Endothelial cell of umbilical vein (primary cell): ENCODE data around the gene COQ9.
A peak's percentile ranks its signal among the peaks of the same experiment; 100 is the strongest.

ENCODE experiments used
- EZH2 ChIP-seq: IDR thresholded peaks from 2 replicates; pipeline ENCODE4 v1.6.1; 2012; ENCODE audit warnings: borderline replicate concordance, low read depth, mild to moderate bottlenecking, moderate library complexity, low read length, inconsistent platforms; ENCODE audit not compliant: severe bottlenecking
- POLR2AphosphoS5 ChIP-seq: IDR thresholded peaks from 2 replicates; pipeline ENCODE4 v1.6.1; 2012; ENCODE audit warnings: low read depth, mild to moderate bottlenecking, control low read depth, low read length, moderate library complexity; ENCODE audit not compliant: insufficient read depth
- TF ChIP-seq, protein P1 (sequence below), 2 donors: IDR thresholded peaks; 1 replicate in 1 of 2; 2 replicates in 1 of 2; pipeline ENCODE4 v1.5.1; 2011; ENCODE audit warnings: low read length in 2 of 2, mild to moderate bottlenecking in 2 of 2, moderate library complexity in 2 of 2, control low read depth in 1 of 2, inconsistent platforms in 1 of 2, low read depth in 1 of 2; ENCODE audit not compliant: insufficient read depth in 1 of 2; ENCODE audit errors: extremely low read depth in 1 of 2
- TF ChIP-seq, protein P2 (sequence below): IDR thresholded peaks from 2 replicates; pipeline ENCODE4 v1.6.1; 2011; ENCODE audit not compliant: insufficient read depth, insufficient read length

DNA sequence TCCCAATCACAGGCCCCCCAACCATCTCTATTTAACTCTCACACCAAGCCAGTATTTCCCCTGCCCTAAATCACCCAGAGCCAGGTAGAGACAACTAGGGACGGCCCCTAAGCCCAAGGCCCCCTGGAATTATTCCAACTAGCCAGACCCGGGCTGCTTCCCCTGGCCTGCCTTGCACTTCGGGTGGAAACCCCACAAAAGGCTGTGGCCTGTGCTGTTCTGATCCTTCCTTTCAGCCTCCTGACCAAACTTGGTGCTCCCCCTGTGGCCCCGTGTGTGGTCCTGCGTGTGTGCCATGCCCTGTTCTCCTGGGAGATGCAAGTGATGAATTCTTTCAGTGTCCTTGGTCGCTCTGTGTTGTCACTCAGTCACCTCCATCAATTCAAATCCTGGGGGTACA lies 27.8 kb upstream of the COQ9 start:
- TF ChIP-seq, protein P1, sequence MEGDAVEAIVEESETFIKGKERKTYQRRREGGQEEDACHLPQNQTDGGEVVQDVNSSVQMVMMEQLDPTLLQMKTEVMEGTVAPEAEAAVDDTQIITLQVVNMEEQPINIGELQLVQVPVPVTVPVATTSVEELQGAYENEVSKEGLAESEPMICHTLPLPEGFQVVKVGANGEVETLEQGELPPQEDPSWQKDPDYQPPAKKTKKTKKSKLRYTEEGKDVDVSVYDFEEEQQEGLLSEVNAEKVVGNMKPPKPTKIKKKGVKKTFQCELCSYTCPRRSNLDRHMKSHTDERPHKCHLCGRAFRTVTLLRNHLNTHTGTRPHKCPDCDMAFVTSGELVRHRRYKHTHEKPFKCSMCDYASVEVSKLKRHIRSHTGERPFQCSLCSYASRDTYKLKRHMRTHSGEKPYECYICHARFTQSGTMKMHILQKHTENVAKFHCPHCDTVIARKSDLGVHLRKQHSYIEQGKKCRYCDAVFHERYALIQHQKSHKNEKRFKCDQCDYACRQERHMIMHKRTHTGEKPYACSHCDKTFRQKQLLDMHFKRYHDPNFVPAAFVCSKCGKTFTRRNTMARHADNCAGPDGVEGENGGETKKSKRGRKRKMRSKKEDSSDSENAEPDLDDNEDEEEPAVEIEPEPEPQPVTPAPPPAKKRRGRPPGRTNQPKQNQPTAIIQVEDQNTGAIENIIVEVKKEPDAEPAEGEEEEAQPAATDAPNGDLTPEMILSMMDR (IDR thresholded peaks at IDR 0.05; ENCODE audit: extremely low read depth in 1 of 2, insufficient read depth in 1 of 2, low read depth in 1 of 2, low read length in 2 of 2) = peak in 1 of 2 donors; percentile 0
- TF ChIP-seq, protein P2, sequence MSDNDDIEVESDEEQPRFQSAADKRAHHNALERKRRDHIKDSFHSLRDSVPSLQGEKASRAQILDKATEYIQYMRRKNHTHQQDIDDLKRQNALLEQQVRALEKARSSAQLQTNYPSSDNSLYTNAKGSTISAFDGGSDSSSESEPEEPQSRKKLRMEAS = no peak
- no peak for TF ChIP-seq EZH2
- TF ChIP-seq POLR2AphosphoS5 = no peak
